ENCODE data around the gene EGFLAM.

DNA sequence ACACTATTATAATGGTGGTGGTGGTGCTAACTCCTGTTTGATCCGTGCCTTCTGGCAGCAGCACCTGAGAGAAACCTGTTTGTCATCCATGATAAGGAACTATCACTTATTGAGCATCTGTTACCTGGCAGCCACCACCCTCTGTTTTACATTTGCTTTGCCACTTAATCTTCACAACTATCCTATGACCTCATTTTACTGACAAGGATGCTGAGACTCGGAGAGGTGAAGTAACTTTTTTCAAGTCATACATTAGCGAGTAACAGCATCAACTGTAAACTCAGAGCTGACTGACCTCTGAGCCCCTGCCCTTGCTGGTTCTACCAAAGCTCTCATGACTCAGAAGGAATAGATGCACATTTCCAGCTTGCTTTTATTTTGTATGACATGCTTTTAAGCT, 81.1 kb downstream of the EGFLAM start:
- TF ChIP-seq, protein P1, sequence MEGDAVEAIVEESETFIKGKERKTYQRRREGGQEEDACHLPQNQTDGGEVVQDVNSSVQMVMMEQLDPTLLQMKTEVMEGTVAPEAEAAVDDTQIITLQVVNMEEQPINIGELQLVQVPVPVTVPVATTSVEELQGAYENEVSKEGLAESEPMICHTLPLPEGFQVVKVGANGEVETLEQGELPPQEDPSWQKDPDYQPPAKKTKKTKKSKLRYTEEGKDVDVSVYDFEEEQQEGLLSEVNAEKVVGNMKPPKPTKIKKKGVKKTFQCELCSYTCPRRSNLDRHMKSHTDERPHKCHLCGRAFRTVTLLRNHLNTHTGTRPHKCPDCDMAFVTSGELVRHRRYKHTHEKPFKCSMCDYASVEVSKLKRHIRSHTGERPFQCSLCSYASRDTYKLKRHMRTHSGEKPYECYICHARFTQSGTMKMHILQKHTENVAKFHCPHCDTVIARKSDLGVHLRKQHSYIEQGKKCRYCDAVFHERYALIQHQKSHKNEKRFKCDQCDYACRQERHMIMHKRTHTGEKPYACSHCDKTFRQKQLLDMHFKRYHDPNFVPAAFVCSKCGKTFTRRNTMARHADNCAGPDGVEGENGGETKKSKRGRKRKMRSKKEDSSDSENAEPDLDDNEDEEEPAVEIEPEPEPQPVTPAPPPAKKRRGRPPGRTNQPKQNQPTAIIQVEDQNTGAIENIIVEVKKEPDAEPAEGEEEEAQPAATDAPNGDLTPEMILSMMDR (IDR thresholded peaks at IDR 0.05), result no peak
- TF ChIP-seq POLR2A (IDR thresholded peaks at IDR 0.05), result no peak
